ENCODE data around the gene CDON. TPM values are rescaled to one million over a fixed set of nuclear protein-coding genes. Genes with fewer than 3 reads are reported as not detected.

The CDON gene
- total and polyA plus RNA-seq, 5 donors = 4.4 to 32.2 (median 20.9) TPM

DNA sequence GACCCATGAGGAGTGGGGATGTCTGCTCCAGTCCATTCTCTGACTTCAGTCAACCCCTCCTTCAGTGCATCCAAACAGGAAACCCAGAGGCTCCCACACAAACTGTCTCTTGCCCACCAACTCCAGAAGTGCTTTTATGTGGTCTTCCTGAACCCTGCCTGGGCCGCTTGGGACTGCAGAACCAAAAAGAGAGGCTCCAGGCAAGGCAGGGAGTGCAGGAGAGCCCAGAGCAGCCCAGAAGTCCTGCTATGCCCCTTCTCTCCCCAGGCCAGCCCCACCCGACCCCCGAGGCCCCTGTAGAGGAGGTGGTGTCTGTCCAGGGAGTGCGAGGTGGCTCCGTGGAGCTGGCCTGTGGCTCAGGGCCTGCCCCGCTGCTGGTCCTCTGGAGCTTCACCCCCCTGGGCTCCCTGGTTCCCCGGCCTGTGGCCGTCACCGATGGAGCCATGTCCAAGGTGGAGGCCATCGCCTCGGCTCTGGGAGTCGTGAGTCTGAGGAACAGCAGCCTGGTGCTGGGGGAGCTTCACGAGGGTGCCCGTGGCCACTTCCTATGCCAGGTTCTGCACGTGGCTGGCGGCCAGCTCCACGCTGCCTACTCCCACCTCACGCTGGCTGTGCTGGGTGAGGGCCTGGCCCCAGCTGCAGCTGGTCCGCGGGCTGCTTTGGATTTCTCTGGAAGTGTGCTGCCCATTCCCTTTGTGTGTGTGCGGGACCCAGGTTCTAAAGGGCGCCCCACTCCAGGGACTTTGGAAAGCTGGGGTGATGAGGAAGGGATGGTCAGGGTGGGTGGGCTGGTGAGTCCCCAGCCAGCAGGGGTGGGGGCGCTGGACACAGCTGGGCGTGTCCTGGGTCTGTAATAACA is 115.0 kb downstream of the CDON start:
- H3K4me3 ChIP-seq (ENCODE audit: low read length) = no peak overlapping the region
- H3K27ac ChIP-seq (ENCODE audit: low read length) = no peak overlapping the region
- 91% methylated on average over 24 of the region's 24 CpGs for WGBS
- H3K9me3 ChIP-seq (ENCODE audit: control insufficient read depth, low read length) = no peaks in the 10 kb centered on the region
- intact Hi-C loops (cut with DNase I) = loop anchor here in 2 of 4 donors (10.0 kb wide), 2 partner anchors 87 to 237 kb away; no protein-coding TSS in a partner anchor
- no peak for DNase-seq
- no peaks in the 10 kb centered on the region for H3K27me3 ChIP-seq (ENCODE audit: control insufficient read depth, insufficient read depth)
- no peak for ATAC-seq
- peaks cover 6% of the 10 kb centered on the region for H3K4me1 ChIP-seq (ENCODE audit: control insufficient read depth, insufficient read depth, low read length)

DNA sequence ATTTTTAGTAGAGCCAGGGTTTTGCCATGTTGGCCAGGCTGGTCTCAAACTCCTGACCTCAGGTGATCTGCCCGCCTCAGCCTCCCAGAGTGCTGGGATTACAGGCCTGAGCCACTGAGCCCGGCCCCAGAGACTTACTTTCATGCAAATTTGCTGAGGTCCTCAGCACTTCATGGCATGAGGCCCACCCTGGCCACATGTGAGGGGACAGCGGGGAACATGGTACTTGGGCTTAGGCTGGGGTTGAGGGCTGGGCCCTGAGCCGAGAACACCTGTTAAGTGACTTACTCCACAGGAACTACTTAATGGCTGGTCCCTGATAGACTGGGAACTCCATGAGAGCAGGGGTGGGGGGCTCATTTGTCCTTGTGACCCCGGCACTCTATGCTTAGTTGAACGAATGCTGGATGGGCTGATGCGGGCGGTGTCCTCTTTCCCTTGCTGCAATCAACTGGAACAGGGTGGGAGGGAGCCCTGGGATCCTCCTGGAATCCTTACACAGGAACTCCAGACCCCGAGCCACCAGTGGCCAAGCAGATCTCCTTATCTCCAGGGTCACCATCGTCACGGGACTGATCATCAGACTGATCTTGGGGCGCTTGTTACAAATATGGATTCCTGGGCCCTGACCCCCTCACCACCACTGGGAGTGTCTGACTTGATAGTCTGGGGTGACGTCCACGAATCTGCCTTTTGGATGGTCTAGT is 115.8 kb downstream of the CDON start:
- WGBS = 93% methylated on average over 14 of the region's 14 CpGs
- no peak overlapping the region for H3K4me3 ChIP-seq (ENCODE audit: low read length)
- H3K27me3 ChIP-seq (ENCODE audit: control insufficient read depth, insufficient read depth) = no peaks in the 10 kb centered on the region
- intact Hi-C loops (cut with DNase I) = loop anchor here in 2 of 4 donors (10.0 kb wide), 2 partner anchors 88 to 238 kb away; no protein-coding TSS in a partner anchor
- H3K4me1 ChIP-seq (ENCODE audit: control insufficient read depth, insufficient read depth, low read length) = peaks cover 6% of the 10 kb centered on the region
- DNase-seq (peak in 1 of 3 donors; percentile 37), ATAC-seq (no peak)
- no peaks in the 10 kb centered on the region for H3K9me3 ChIP-seq (ENCODE audit: control insufficient read depth, low read length)
- H3K27ac ChIP-seq (ENCODE audit: low read length) = no peak overlapping the region

DNA sequence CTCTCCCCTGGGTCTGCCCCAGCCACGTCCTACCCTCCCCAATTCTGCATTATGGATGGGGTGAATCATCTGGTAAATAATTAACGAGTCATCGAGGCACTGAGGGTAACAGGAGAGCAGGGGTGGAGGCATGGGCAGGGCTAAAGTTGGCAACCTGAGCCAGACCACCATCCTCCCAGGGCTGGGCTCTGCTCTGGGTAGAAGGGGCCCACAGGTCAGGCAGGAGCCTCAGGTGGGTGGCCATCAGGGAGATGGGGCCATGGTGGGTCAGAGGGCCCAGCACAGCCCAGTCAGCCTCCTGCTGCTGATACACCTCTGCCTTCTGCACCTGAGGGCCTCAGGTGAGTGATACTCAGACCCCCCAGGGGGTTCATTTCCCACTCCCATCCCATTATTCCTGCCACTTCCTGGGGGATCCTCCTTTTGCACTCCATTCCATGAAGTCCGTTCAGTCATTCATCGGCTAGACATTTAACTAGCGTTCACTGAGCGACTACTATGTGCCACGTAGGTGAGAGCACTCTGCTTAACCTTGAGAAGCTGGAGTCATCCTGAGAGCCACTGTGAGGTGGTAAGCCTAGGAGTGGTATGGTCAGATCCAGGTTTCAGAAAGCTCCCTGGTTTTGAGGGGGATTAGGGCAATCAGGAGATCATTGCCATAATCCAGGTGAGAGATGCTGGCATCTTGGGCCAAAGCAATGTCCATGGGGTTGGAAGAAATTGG is 116.7 kb downstream of the CDON start, which contains the start of gene VSIG10L2:
Gene VSIG10L2 (plus strand): TSS at position 248 of the 724 bp plus-strand sequence. CDS start 12 bp downstream, at position 260.
- Histone ChIP-seq H3K27me3 (ENCODE audit: control insufficient read depth, insufficient read depth) (no peaks in the 10 kb centered on the region), H3K27ac (ENCODE audit: low read length) (no peak within 1 kb of the TSS), H3K9me3 (ENCODE audit: control insufficient read depth, low read length) (no peaks in the 10 kb centered on the region), H3K4me1 (ENCODE audit: control insufficient read depth, insufficient read depth, low read length) (peaks cover 1% of the 10 kb centered on the region), H3K4me3 (ENCODE audit: low read length) (no peak within 1 kb of the TSS)
- DNase-seq (no peak), ATAC-seq (no peak)
- 87% methylated on average over 8 of the region's 8 CpGs for WGBS
- intact Hi-C loops (cut with DNase I) = loop anchor here in 2 of 4 donors (10.0 kb wide), 2 partner anchors 89 to 239 kb away; no protein-coding TSS in a partner anchor

- ATAC-seq = no peak
- Histone ChIP-seq H3K9me3 (ENCODE audit: control insufficient read depth, low read length) (no peaks in the 10 kb centered on the region), H3K27ac (ENCODE audit: low read length) (no peak overlapping the region), H3K27me3 (ENCODE audit: control insufficient read depth, insufficient read depth) (no peaks in the 10 kb centered on the region), H3K4me3 (ENCODE audit: low read length) (no peak overlapping the region), H3K4me1 (ENCODE audit: control insufficient read depth, insufficient read depth, low read length) (no peaks in the 10 kb centered on the region)
- intact Hi-C loops (cut with DNase I) = loop anchor here in 2 of 4 donors (10.0 kb wide), 2 partner anchors 90 to 240 kb away; no protein-coding TSS in a partner anchor
- WGBS = 70% methylated on average over 15 of the region's 15 CpGs
- DNase-seq = no peak
Measured at GRCh38 chr11:125945011-125945796, 117.5 kb downstream of the CDON start.

DNA sequence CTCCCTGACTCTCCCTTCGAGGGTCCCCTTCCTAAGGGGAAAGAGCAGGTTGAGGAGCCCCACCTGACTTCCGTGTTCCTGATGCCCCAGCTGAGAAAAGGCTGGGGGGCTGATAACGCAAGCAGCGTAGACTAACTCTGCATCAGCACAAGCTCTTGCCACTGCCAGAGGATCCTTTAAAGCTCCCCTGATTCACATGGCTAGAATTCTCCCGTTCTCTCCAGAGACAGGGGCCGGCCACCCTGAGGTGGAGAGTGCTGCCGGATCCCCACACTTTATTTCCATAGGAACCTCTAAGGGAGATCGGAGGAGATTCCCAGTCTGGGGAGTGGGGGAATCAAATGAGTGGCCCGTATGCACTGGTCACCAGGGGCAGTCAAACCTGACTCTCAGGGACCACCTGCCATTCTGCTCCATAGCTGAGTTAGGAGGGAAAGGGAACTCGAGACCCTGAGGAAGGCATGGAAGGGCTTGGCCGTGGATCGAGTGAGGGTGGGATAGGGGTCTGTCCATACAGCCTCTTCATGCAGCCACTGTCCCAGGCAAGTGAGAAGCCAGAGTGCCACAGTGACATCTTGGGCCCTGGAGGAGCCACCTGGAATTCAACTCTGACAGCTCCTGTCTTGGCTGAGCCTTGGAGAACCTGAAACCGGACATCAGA is 118.2 kb downstream of the CDON start:
- 87% methylated on average over 13 of the region's 13 CpGs for WGBS
- H3K27ac ChIP-seq (ENCODE audit: low read length) = no peak overlapping the region
- H3K27me3 ChIP-seq (ENCODE audit: control insufficient read depth, insufficient read depth) = no peaks in the 10 kb centered on the region
- no peaks in the 10 kb centered on the region for H3K9me3 ChIP-seq (ENCODE audit: control insufficient read depth, low read length)
- no peaks in the 10 kb centered on the region for H3K4me1 ChIP-seq (ENCODE audit: control insufficient read depth, insufficient read depth, low read length)
- intact Hi-C loops (cut with DNase I) = loop anchor here in 2 of 4 donors (10.0 kb wide), 2 partner anchors 90 to 240 kb away; no protein-coding TSS in a partner anchor
- no peak overlapping the region for H3K4me3 ChIP-seq (ENCODE audit: low read length)
- no peak for ATAC-seq
- no peak for DNase-seq

GRCh38 chr11:125943661-125944349 is 118.9 kb downstream of the CDON start:
- Histone ChIP-seq H3K4me3 (ENCODE audit: low read length) (no peak overlapping the region), H3K27me3 (ENCODE audit: control insufficient read depth, insufficient read depth) (no peaks in the 10 kb centered on the region), H3K9me3 (ENCODE audit: control insufficient read depth, low read length) (no peaks in the 10 kb centered on the region), H3K4me1 (ENCODE audit: control insufficient read depth, insufficient read depth, low read length) (no peaks in the 10 kb centered on the region), H3K27ac (ENCODE audit: low read length) (no peak overlapping the region)
- DNase-seq (no peak), ATAC-seq (no peak)
- intact Hi-C loops (cut with DNase I) = loop anchor here in 2 of 4 donors (10.0 kb wide), 2 partner anchors 91 to 241 kb away; no protein-coding TSS in a partner anchor
- WGBS = 98% methylated on average over 9 of the region's 9 CpGs

DNA sequence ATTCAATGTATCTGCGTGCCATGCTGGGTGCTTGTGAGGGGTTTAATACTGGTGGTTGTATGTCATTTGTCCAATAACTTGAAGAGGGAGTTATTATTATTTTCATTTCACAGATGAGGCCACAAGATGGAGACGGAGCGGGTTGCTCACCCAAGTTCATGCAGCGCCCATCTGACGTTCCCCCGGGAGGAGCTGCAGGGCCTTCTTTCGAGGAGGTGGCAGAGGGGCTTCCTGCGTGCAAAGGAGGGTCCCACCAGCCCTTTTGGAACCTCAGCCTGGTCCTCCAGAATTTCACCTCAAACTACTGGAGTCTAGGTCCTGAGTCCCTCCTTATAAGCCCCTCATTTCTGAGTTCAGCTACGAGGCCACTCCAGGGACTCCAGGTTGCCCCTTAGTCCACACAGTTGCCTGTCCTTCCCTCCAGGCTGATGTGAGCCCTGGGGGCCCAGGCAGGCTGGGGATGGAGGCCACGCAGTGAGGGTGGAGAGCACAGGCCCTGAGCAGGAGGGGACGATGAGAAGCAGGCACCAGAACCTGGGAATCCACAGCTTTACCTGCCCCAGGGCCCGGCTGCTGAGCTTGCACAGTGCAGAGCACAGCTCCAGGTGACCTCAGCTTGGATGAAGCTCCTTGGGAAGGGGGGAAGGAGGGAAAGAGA is 119.8 kb downstream of the CDON start:
- H3K27ac ChIP-seq (ENCODE audit: low read length) = no peak overlapping the region
- WGBS = 95% methylated on average over 12 of the region's 12 CpGs
- no peak for ATAC-seq
- no peaks in the 10 kb centered on the region for H3K4me1 ChIP-seq (ENCODE audit: control insufficient read depth, insufficient read depth, low read length)
- no peaks in the 10 kb centered on the region for H3K27me3 ChIP-seq (ENCODE audit: control insufficient read depth, insufficient read depth)
- DNase-seq = no peak
- intact Hi-C loops (cut with DNase I) = loop anchor here in 2 of 4 donors (10.0 kb wide), 2 partner anchors 92 to 242 kb away; no protein-coding TSS in a partner anchor
- H3K4me3 ChIP-seq (ENCODE audit: low read length) = no peak overlapping the region
- no peaks in the 10 kb centered on the region for H3K9me3 ChIP-seq (ENCODE audit: control insufficient read depth, low read length)

DNA sequence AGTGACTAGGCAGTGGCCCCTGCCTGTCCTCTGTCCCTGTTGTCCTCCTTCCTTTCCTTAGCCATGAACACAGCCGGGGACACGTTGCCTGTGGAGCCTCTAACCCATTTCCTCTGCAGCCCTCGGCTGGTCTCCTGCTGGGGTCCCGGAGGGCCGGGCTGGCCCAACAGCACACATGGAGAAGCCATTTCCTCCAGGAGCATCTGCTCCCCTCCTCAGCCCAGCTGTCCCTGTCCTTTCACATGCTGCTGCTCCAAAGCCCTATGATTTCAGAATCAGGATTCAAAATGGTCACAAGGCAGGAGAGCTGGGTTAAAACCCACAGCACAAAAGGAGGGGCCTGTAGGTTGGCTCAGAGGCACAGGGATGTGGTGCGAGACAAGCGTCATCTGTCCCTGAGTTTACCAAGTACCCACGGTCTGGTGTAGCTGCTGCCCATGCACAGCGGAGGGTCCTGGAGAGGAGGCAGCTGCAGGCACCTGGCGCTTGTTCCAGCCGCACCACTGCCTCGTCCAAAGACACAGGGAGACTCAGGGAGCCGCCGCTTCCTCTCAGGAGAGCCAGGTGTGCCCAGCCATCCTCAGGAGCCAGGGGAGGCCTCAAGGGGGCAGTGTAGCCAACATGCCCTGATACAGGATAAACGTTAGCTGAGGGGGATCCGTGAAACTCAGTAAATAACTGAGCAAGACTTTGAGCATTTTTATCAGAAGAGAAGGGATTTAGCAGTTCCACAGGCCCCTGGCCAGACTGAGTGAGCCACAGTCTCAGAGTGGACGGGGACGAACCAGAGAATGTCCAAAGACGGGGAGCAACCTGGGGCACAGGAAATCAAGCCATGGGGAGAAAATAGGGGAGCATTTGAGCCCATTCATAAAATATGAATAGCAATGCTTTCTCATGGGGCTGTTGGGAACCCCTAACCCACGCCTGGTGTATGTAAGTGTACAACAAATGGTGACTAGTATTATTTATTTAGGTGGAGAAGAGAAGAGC is 120.8 kb downstream of the CDON start:
- DNase-seq (peak; percentile 52 to 85 (median 78)), ATAC-seq (peak; percentile 70 to 72)
- Histone ChIP-seq H3K9me3 (ENCODE audit: control insufficient read depth, low read length) (no peaks in the 10 kb centered on the region), H3K4me1 (ENCODE audit: control insufficient read depth, insufficient read depth, low read length) (no peaks in the 10 kb centered on the region), H3K27me3 (ENCODE audit: control insufficient read depth, insufficient read depth) (no peaks in the 10 kb centered on the region), H3K27ac (ENCODE audit: low read length) (no peak overlapping the region), H3K4me3 (ENCODE audit: low read length) (no peak overlapping the region)
- WGBS = 30% methylated on average over 20 of the region's 20 CpGs
- intact Hi-C loops (cut with DNase I) = loop anchor here in 2 of 4 donors (10.0 kb wide), 2 partner anchors 93 to 243 kb away; no protein-coding TSS in a partner anchor

Data from right cardiac atrium (tissue), 5 donors.